Astrocyte (in vitro differentiated cells and primary cell): ENCODE measurements around the gene MRPL40. TPM values are rescaled to one million over a fixed set of nuclear protein-coding genes. Genes with fewer than 3 reads are reported as not detected.

Experiments
- DNase-seq: peaks from one replicate; pipeline ENCODE4 v3.0.0-alpha.2; 2010; ENCODE audit warnings: low read depth
- FAIRE-seq: peaks from 2 replicates; lab custom pipeline; 2011; peaks lifted over from hg19 to GRCh38; lab: Jason Lieb, UNC
- H2AFZ ChIP-seq: 2 replicates; pipeline ENCODE4 v1.6.0; 2012; ENCODE audit warnings: low read depth, low read length, inconsistent platforms
- H3K27ac ChIP-seq: 2 replicates; pipeline ENCODE4 v1.5.1; 2011; ENCODE audit warnings: low read depth, low read length, inconsistent platforms
- H3K27me3 ChIP-seq: 2 replicates; pipeline ENCODE4 v1.6.0; 2011; ENCODE audit warnings: low read length, inconsistent platforms; ENCODE audit not compliant: insufficient read depth
- H3K36me3 ChIP-seq: 2 replicates; pipeline ENCODE4 v1.5.1; 2011; ENCODE audit warnings: low read length, inconsistent platforms; ENCODE audit not compliant: insufficient read depth
- H3K4me1 ChIP-seq: 2 replicates; pipeline ENCODE4 v1.5.1; 2011; ENCODE audit warnings: low read length, inconsistent platforms; ENCODE audit not compliant: insufficient read depth
- H3K4me2 ChIP-seq: 2 replicates; pipeline ENCODE4 v1.6.0; 2012; ENCODE audit warnings: low read length, inconsistent platforms
- H3K4me3 ChIP-seq: 2 replicates; pipeline ENCODE4 v1.5.1; 2011; ENCODE audit warnings: low read depth, mild to moderate bottlenecking, low read length, inconsistent platforms; ENCODE audit not compliant: insufficient read depth
- H3K79me2 ChIP-seq: 2 replicates; pipeline ENCODE4 v1.6.0; 2012; ENCODE audit warnings: mild to moderate bottlenecking, low read length, inconsistent platforms; ENCODE audit not compliant: insufficient read depth
- H3K9ac ChIP-seq: 2 replicates; pipeline ENCODE4 v1.6.0; 2012; ENCODE audit warnings: mild to moderate bottlenecking, low read length, inconsistent platforms
- H3K9me3 ChIP-seq: 2 replicates; pipeline ENCODE4 v1.5.1; 2012; ENCODE audit warnings: low read depth, mild to moderate bottlenecking, low read length, inconsistent platforms; ENCODE audit not compliant: insufficient read depth
- H4K20me1 ChIP-seq: 2 replicates; pipeline ENCODE4 v1.6.0; 2012; ENCODE audit warnings: low read length, inconsistent platforms; ENCODE audit not compliant: insufficient read depth
- H3K27ac Mint-ChIP-seq: one replicate; pipeline ENCODE4 v1.8.0; 2021; ENCODE audit warnings: mild to moderate bottlenecking, mixed read lengths; ENCODE audit not compliant: unreplicated experiment
- H3K27me3 Mint-ChIP-seq: one replicate; pipeline ENCODE4 v1.8.0; 2021; ENCODE audit warnings: low read depth, mixed read lengths; ENCODE audit not compliant: unreplicated experiment
- H3K36me3 Mint-ChIP-seq: one replicate; pipeline ENCODE4 v1.8.0; 2021; ENCODE audit warnings: low read depth, mixed read lengths; ENCODE audit not compliant: unreplicated experiment
- H3K4me1 Mint-ChIP-seq: one replicate; pipeline ENCODE4 v1.8.0; 2021; ENCODE audit warnings: low read depth, mixed read lengths; ENCODE audit not compliant: unreplicated experiment
- H3K4me3 Mint-ChIP-seq: one replicate; pipeline ENCODE4 v1.8.0; 2021; ENCODE audit warnings: mild to moderate bottlenecking, moderate library complexity, mixed read lengths; ENCODE audit not compliant: unreplicated experiment
- H3K9me3 Mint-ChIP-seq: one replicate; pipeline ENCODE4 v1.8.0; 2021; ENCODE audit warnings: mild to moderate bottlenecking, mixed read lengths; ENCODE audit not compliant: unreplicated experiment
- EZH2 ChIP-seq: IDR thresholded peaks from 2 replicates; pipeline ENCODE4 v1.6.1; 2012; ENCODE audit warnings: mild to moderate bottlenecking, low read length, inconsistent platforms; ENCODE audit not compliant: insufficient read depth
- total RNA-seq: library from RNA; stranded (reverse); gene quantifications from 2 replicates; pipeline ENCODE4 v1.2.1, GENCODE V29; 2021
- TF ChIP-seq, protein P1 (sequence below): IDR thresholded peaks from 2 replicates; pipeline ENCODE4 v1.5.1; 2011; ENCODE audit warnings: low read depth, mild to moderate bottlenecking, inconsistent platforms, low read length, moderate library complexity; ENCODE audit not compliant: insufficient read depth

MRPL40 gene
- total RNA-seq, 1 donor from 2014 or later: 34.7 TPM

DNA sequence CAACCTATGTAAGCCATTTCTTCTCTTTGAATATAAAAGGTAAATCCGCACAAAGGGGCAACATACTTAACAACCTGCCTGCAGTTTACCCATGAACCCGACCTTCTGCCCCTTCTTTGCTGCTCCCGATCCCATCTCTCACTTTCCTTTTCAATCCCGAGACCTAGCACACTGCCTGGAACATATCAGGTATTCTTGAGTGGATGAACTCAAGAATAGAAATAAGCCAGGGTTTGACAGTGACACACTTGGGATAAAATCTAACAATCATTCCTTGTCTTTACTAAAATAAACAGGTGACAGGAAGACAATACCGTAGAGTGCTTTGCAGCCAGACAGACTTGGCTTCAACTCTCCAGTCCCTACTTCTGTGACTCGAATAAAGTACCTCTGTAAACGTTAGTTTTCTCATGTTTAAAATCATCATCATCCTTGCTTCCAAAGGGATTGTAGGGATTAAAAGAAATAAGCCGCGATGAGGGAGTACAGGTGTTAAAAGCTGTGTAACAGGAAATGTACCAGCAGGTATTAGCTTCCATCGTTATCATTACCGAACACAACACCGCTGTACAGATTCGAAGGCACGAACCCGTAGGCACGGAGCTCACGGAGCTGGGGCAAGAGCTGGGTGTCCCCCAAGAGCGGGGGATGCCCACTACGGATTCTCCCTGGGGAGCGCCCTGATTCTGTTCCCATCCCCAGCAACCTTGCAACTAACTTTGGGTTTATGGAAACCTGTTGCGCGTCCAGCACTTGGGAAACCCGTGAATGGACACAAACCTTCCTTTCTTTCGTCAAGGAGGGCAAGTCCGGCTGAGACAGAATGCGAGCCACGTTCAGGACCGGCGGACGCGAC is 45.9 kb downstream of the MRPL40 start:
- no peak for FAIRE-seq
- Mint-ChIP-seq H3K36me3 (peaks cover 6% of the 10 kb centered on the region), H3K27ac (peak overlapping the region; percentile 73), H3K4me1 (peaks cover 18% of the 10 kb centered on the region), H3K9me3 (no peaks in the 10 kb centered on the region), H3K27me3 (no peaks in the 10 kb centered on the region), H3K4me3 (peak overlapping the region; percentile 92)
- Histone ChIP-seq H2AFZ (peak overlapping the region; percentile 62), H3K27me3 (no peaks in the 10 kb centered on the region), H3K4me3 (peak overlapping the region; percentile 92), H3K4me2 (peak overlapping the region; percentile 90), H3K9ac (peak overlapping the region; percentile 94), H3K4me1 (peaks cover 7% of the 10 kb centered on the region), H3K36me3 (peaks cover 15% of the 10 kb centered on the region), H4K20me1 (peaks cover 47% of the 10 kb centered on the region), H3K27ac (peak overlapping the region; percentile 100), H3K9me3 (no peaks in the 10 kb centered on the region), H3K79me2 (peaks cover 63% of the 10 kb centered on the region)
- TF ChIP-seq EZH2: no peak
- TF ChIP-seq, protein P1, sequence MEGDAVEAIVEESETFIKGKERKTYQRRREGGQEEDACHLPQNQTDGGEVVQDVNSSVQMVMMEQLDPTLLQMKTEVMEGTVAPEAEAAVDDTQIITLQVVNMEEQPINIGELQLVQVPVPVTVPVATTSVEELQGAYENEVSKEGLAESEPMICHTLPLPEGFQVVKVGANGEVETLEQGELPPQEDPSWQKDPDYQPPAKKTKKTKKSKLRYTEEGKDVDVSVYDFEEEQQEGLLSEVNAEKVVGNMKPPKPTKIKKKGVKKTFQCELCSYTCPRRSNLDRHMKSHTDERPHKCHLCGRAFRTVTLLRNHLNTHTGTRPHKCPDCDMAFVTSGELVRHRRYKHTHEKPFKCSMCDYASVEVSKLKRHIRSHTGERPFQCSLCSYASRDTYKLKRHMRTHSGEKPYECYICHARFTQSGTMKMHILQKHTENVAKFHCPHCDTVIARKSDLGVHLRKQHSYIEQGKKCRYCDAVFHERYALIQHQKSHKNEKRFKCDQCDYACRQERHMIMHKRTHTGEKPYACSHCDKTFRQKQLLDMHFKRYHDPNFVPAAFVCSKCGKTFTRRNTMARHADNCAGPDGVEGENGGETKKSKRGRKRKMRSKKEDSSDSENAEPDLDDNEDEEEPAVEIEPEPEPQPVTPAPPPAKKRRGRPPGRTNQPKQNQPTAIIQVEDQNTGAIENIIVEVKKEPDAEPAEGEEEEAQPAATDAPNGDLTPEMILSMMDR: no peak
- no peak for DNase-seq

- Mint-ChIP-seq H3K9me3 (no peaks in the 10 kb centered on the region), H3K4me1 (peaks cover 18% of the 10 kb centered on the region), H3K27me3 (no peaks in the 10 kb centered on the region), H3K36me3 (peaks cover 2% of the 10 kb centered on the region), H3K27ac (peak within 1 kb of the TSS; percentile 100), H3K4me3 (peak within 1 kb of the TSS; percentile 92)
- Histone ChIP-seq H3K27ac (peak within 1 kb of the TSS; percentile 100), H3K9ac (peak within 1 kb of the TSS; percentile 94), H2AFZ (peak within 1 kb of the TSS; percentile 90), H3K4me1 (peaks cover 7% of the 10 kb centered on the region), H3K4me2 (peak within 1 kb of the TSS; percentile 90), H3K4me3 (peak within 1 kb of the TSS; percentile 92), H3K36me3 (peaks cover 15% of the 10 kb centered on the region), H3K9me3 (no peaks in the 10 kb centered on the region), H4K20me1 (peaks cover 41% of the 10 kb centered on the region), H3K27me3 (no peaks in the 10 kb centered on the region), H3K79me2 (peaks cover 57% of the 10 kb centered on the region)
- no peak for TF ChIP-seq EZH2
- TF ChIP-seq, protein P1: no peak
- DNase-seq (peak; percentile 64), FAIRE-seq (no peak)
Observed at GRCh38 chr22:19478901-19479354, 46.6 kb downstream of the MRPL40 start, which contains the start of gene UFD1. Gene UFD1, minus strand, starts transcription at chr22:19479193. Its CDS starts 108 bp downstream, at chr22:19479085.
